Measurements from ENCODE around the gene YWHAB. TPM values are rescaled to one million over a fixed set of nuclear protein-coding genes. Genes with fewer than 3 reads are reported as not detected.

Gene YWHAB
- total RNA-seq, 1 donor from 2014 or later, result 234 TPM

DNA sequence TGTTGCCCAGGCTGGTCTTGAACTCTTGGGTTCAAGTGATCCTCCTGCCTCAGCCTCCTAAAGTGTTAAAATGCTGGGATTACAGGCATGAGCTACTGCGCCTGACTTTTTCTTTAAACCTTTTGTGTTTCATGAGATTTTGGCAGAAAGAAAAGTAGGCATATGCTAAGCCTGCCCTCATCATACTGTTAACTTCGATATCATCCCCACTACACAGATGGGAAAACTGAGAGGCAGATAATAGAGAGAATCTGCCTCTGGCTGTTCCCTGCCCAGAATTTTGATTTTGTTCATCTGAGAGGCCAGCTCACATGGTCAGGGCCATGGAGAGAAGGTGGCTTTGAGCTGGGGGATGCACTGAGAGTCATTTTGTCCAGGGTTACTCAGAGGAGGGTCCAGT is 31.9 kb downstream of the YWHAB start:
- Mint-ChIP-seq H3K9me3 (no peaks in the 10 kb centered on the region), H3K4me3 (no peak overlapping the region), H3K36me3 (ENCODE audit: low read depth) (peaks cover 55% of the 10 kb centered on the region), H3K4me1 (no peaks in the 10 kb centered on the region), H3K27me3 (no peaks in the 10 kb centered on the region), H3K27ac (no peak overlapping the region)
- ATAC-seq (ENCODE audit: low read depth) (no peak), DNase-seq (no peak)
- intact Hi-C loops (cut with micrococcal nuclease), result no loop called here
- POLR2A ChIA-PET, result no interaction called here
- CTCF ChIA-PET, result no interaction called here
- TF ChIP-seq, protein P1, sequence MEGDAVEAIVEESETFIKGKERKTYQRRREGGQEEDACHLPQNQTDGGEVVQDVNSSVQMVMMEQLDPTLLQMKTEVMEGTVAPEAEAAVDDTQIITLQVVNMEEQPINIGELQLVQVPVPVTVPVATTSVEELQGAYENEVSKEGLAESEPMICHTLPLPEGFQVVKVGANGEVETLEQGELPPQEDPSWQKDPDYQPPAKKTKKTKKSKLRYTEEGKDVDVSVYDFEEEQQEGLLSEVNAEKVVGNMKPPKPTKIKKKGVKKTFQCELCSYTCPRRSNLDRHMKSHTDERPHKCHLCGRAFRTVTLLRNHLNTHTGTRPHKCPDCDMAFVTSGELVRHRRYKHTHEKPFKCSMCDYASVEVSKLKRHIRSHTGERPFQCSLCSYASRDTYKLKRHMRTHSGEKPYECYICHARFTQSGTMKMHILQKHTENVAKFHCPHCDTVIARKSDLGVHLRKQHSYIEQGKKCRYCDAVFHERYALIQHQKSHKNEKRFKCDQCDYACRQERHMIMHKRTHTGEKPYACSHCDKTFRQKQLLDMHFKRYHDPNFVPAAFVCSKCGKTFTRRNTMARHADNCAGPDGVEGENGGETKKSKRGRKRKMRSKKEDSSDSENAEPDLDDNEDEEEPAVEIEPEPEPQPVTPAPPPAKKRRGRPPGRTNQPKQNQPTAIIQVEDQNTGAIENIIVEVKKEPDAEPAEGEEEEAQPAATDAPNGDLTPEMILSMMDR (IDR thresholded peaks at IDR 0.05), result no peak

DNA sequence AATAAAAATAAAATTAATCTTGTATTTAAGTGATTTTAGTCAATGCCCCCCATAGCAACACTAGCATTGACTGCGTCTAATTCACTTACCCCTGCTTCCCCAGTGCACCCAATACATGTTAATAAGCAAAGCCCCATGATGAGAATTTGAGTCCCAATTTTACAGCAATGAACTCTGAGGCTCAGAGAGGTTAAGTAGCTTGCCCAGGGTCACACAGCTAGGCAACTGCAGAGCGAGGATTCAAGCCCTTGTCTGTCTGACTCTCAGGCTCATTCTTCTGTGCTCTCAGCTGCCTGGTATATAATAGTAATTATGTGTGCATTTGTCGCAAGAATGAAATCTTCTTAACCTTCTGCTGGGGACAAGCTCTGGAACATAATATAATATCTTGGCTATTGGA is 32.8 kb downstream of the YWHAB start:
- Mint-ChIP-seq H3K27ac (no peak overlapping the region), H3K4me1 (no peaks in the 10 kb centered on the region), H3K36me3 (ENCODE audit: low read depth) (peaks cover 53% of the 10 kb centered on the region), H3K4me3 (no peak overlapping the region), H3K9me3 (no peaks in the 10 kb centered on the region), H3K27me3 (no peaks in the 10 kb centered on the region)
- ChIA-PET CTCF (no interaction called here), POLR2A (no interaction called here)
- TF ChIP-seq, protein P1 (IDR thresholded peaks at IDR 0.05), result no peak
- no peak for DNase-seq
- ATAC-seq (ENCODE audit: low read depth), result no peak
- intact Hi-C loops (cut with micrococcal nuclease), result no loop called here

DNA sequence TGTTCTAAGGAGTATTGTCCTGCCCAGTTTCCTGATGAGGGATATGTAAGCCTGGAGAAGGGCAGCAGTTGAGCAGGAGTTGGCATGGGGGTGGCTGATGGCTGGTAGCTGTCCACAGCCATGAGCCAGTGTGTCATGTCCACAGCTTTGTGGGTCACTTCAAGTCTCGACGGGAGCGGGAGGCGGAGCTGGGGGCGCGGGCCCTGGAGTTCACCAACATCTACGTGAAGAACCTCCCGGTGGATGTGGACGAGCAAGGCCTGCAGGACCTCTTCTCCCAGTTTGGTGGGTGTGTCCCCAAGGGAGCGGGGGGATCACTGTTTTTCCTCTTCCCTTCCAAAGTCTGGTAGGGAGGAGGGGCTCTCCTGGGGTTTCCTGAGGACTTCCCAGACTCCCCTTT is 33.3 kb downstream of the YWHAB start:
- H3K36me3 Mint-ChIP-seq (ENCODE audit: low read depth), result peaks cover 55% of the 10 kb centered on the region
- intact Hi-C loops (cut with micrococcal nuclease), result no loop called here
- DNase-seq (no peak), ATAC-seq (ENCODE audit: low read depth) (no peak)
- POLR2A ChIA-PET, result no interaction called here
- H3K9me3 Mint-ChIP-seq, result no peaks in the 10 kb centered on the region
- H3K4me3 Mint-ChIP-seq, result no peak overlapping the region
- no peaks in the 10 kb centered on the region for H3K27me3 Mint-ChIP-seq
- no peak overlapping the region for H3K27ac Mint-ChIP-seq
- TF ChIP-seq, protein P1 (IDR thresholded peaks at IDR 0.05), result no peak
- H3K4me1 Mint-ChIP-seq, result no peaks in the 10 kb centered on the region
- CTCF ChIA-PET, result no interaction called here

DNA sequence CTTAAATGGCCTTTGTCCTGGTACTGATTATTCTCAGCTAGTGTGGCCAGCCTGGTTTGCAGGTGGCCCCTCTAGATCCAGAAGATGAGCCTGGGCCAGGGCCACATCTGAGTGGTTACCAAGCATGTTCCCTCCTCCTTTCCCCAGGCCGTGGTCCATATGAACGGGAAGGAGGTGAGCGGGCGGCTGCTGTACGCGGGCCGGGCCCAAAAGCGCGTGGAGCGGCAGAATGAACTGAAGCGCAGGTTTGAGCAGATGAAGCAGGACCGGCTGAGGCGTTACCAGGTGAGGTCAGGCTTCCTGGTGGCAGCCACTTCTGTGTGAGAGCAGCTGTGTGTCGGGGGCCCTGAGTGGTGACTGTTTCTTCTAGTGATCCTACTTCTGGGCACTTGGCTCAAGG is 35.9 kb downstream of the YWHAB start:
- H3K27me3 Mint-ChIP-seq, result no peaks in the 10 kb centered on the region
- POLR2A ChIA-PET, result interaction anchor here (0.7 kb wide), 1 partner anchor 36 kb away, joined by 5 read pairs; the partner anchor contains the start of gene YWHAB
- DNase-seq, result no peak
- intact Hi-C loops (cut with micrococcal nuclease), result no loop called here
- no peak for ATAC-seq (ENCODE audit: low read depth)
- no peak overlapping the region for H3K4me3 Mint-ChIP-seq
- H3K27ac Mint-ChIP-seq, result no peak overlapping the region
- peaks cover 55% of the 10 kb centered on the region for H3K36me3 Mint-ChIP-seq (ENCODE audit: low read depth)
- H3K9me3 Mint-ChIP-seq, result no peaks in the 10 kb centered on the region
- no peaks in the 10 kb centered on the region for H3K4me1 Mint-ChIP-seq
- CTCF ChIA-PET, result no interaction called here
- TF ChIP-seq, protein P1 (IDR thresholded peaks at IDR 0.05), result no peak

DNA sequence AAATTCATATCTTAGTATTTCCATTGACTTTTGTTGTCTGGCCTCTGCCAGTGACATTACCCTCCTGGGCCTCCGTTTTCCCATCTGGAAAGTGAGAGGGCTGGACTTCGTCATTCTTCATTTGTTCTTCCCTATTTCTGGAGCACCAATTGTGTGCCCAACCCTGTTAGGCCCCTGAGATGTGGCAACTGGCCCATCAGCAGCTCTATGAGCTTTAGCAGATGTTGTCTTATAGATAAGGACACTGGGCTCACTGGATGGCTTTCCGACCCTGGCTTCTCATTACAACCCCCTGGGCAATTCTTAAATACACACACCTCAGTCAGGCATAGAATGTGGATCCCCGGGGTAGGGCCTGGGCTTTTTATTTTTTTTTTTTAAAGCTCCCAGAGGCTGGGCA is 39.0 kb downstream of the YWHAB start:
- TF ChIP-seq, protein P1 (IDR thresholded peaks at IDR 0.05), result no peak
- intact Hi-C loops (cut with micrococcal nuclease), result no loop called here
- Mint-ChIP-seq H3K4me1 (no peaks in the 10 kb centered on the region), H3K27ac (no peak overlapping the region), H3K9me3 (no peaks in the 10 kb centered on the region), H3K36me3 (ENCODE audit: low read depth) (peaks cover 36% of the 10 kb centered on the region), H3K27me3 (no peaks in the 10 kb centered on the region), H3K4me3 (no peak overlapping the region)
- ChIA-PET CTCF (no interaction called here), POLR2A (interaction anchor here (0.6 kb wide), 1 partner anchor 36 kb away, joined by 3 read pairs; the partner anchor contains the start of gene TOMM34)
- ATAC-seq (ENCODE audit: low read depth) (no peak), DNase-seq (no peak)
